Epidermal melanocyte (primary cell): ENCODE data around the gene PRKX.
"Not testable (repeated sequence)": the region's sequence is repeated elsewhere in the genome, so short reads cannot be mapped to it uniquely, and the experiment has no call there.

Experiments used
- DNase-seq: peaks from one replicate; pipeline ENCODE4 v3.0.0; 2011; ENCODE audit warnings: low spot score; ENCODE audit not compliant: insufficient read length

PRKX gene

DNA sequence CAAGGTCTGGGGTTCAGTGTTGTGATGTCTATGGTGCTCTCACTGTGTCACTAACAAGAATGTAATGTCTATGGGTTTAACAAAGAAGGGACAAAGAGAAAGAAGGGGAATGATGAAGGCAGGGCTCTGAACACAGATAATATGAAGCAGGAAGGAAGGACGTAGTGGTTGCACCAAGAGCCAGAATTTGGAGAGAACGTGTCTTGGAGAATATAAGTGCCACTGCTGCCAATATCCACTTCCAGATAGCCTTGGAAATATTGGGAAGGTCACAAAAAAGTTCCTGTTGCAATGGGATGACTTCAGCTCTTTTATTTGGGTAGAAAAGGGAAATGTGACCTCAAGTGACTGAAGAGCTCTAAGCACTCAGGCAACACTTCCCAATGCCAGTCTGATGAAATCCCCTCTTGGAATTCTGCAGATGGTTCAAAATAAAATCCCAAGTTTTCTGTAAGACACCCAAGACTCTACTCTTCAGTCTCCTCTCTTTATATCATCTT is 131.8 kb downstream of the PRKX start:
- DNase-seq, result no peak

DNA sequence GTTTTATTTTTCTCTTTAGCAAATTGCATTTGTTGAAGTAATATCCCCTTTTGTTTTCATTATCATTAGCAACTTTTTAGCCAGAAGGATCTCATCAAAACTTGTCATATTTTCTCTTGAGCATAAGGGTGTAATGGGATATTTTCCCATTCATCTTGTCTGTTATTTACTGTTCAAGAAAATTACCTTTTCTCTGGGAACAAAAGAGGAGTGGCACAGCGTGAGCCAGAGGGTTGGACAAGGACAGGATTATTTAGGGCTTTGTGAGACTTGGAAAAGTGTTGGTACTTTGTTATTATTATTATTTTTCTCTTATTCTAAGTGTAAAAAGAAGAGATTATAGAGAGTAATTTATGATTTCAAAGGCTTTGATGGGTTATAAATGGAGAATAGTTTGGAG is 135.9 kb downstream of the PRKX start:
- no peak for DNase-seq

DNA sequence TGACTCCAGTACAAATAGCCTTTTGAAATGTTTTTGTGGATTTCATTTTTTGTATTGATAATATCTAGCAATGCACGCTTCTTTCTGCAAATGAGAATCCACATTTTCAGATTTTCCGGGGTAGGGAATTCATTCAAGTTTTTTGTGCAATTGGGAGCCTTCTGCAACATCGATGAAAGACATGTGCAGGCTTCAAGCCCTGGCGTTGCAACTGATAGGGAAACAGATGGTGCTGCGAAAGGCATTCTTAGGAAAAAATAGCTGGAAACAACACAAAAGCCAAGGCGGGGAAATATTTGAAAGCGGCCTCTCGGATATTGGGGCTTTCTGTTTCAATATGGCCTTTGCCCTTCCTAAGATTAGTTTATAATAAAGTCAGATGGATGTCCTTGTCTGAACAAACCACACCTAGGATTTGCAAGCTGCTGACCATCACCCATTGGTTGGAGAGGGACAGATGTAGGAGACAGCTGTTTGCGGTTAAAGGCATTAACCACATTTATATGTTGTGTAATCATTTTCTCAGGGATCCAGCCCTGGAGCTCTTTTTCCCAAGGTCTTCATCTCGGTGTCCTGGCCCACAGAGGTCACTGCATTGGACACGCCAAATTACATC is 136.5 kb downstream of the PRKX start:
- no peak for DNase-seq

DNA sequence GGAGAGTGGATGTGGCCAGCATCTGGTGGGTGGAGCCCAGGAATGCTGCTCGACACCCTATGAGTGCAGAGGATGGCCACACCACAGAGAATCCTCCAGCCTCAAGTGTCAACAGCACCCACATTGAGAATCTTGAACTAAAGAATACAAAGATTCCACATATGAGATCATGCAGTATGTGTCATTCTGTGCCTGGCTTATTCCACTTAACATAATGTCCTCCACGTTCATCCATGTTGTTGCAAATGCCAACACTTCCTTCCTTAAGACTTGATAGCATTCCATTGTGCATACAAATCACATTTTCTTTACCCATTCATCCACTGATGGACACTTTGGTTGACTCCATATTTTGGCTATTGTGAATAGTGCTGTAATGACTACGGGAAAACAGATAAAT is 145.8 kb downstream of the PRKX start:
- no peak for DNase-seq

GRCh38 chrX:3563451-3563850 is 150.0 kb downstream of the PRKX start:
- no peak for DNase-seq

- DNase-seq, result not testable (repeated sequence)
Measured at GRCh38 chrX:3560010-3560409, 153.4 kb downstream of the PRKX start.
